H1 (cell line): ENCODE results near the gene IVL. TPM values are rescaled to one million over a fixed set of nuclear protein-coding genes. Genes with fewer than 3 reads are reported as not detected.

Experiments
- polyA plus RNA-seq, 7 experiments: library from polyadenylated mRNA; depleted of rRNA in 3 of 7; stranded (reverse) in 5 of 7; unstranded in 2 of 7; fragments of >200 nt in 5 of 7; fragments of 200-250 nt in 2 of 7; gene quantifications; 1 replicate in 5 of 7; 2 replicates in 1 of 7; 4 replicates in 1 of 7; pipeline versions ENCODE4 v1.2.1 to v1.2.3, GENCODE V29; 2011 to 2013; ENCODE audit warnings: missing spikeins in 2 of 7, mixed read lengths in 2 of 7
- total RNA-seq: library from RNA; stranded (reverse); fragmentation: NEBNext Ultra II Directional; extraction: Animal tissue kit (Norgen Biotek cat#: 25700); gene quantifications from 2 replicates; pipeline ENCODE4 v1.2.1, GENCODE V29; 2021

IVL gene
- total and polyA plus RNA-seq, 2 of the 8 experiments (the other 6 are each of a cell fraction or from before 2014, with no cell fraction given): not detected

Other genes starting within 250 kb of the IVL start
- gene LCE2D, start 245.2 kb upstream of the IVL start, total RNA-seq: not detected in 2 replicates
- gene LCE2D, start 245.2 kb upstream of the IVL start, polyA plus RNA-seq (2011; rRNA removed): not detected in 2 replicates
- gene LCE2C, start 233.3 kb upstream of the IVL start, total RNA-seq: not detected in 2 replicates
- not detected in 2 replicates for gene LCE2C, start 233.3 kb upstream of the IVL start, polyA plus RNA-seq (2011; rRNA removed)
- gene LCE2B, start 222.4 kb upstream of the IVL start, total RNA-seq: not detected in 2 replicates
- not detected in 2 replicates for gene LCE2B, start 222.4 kb upstream of the IVL start, polyA plus RNA-seq (2011; rRNA removed)
- gene LCE2A, start 210.2 kb upstream of the IVL start, total RNA-seq: not detected in 2 replicates
- not detected in 2 replicates for gene LCE2A, start 210.2 kb upstream of the IVL start, polyA plus RNA-seq (2011; rRNA removed)
- gene LCE4A, start 200.4 kb upstream of the IVL start, total RNA-seq: not detected in 2 replicates
- gene LCE4A, start 200.4 kb upstream of the IVL start, polyA plus RNA-seq (2011; rRNA removed): not detected in 2 replicates
- not detected in 2 replicates for gene KPRP, start 150.5 kb upstream of the IVL start, total RNA-seq
- gene KPRP, start 150.5 kb upstream of the IVL start, polyA plus RNA-seq (2011; rRNA removed): not detected in 2 replicates
- not detected in 2 replicates for gene LCE1F, start 133.4 kb upstream of the IVL start, total RNA-seq
- gene LCE1F, start 133.4 kb upstream of the IVL start, polyA plus RNA-seq (2011; rRNA removed): not detected in 2 replicates
- not detected in 2 replicates for gene LCE1E, start 122.3 kb upstream of the IVL start, total RNA-seq
- gene LCE1E, start 122.3 kb upstream of the IVL start, polyA plus RNA-seq (2011; rRNA removed): not detected in 2 replicates
- gene LCE1D, start 111.8 kb upstream of the IVL start, total RNA-seq: not detected in 2 replicates
- gene LCE1D, start 111.8 kb upstream of the IVL start, polyA plus RNA-seq (2011; rRNA removed): not detected in 2 replicates
- gene LCE1C, start 101.9 kb upstream of the IVL start, total RNA-seq: not detected in 2 replicates
- gene LCE1C, start 101.9 kb upstream of the IVL start, polyA plus RNA-seq (2011; rRNA removed): not detected in 2 replicates
- not detected in 2 replicates for gene LCE1B, start 96.6 kb upstream of the IVL start, total RNA-seq
- gene LCE1B, start 96.6 kb upstream of the IVL start, polyA plus RNA-seq (2011; rRNA removed): not detected in 2 replicates
- gene LCE1A, start 81.1 kb upstream of the IVL start, total RNA-seq: not detected in 2 replicates
- not detected in 2 replicates for gene LCE1A, start 81.1 kb upstream of the IVL start, polyA plus RNA-seq (2011; rRNA removed)
- gene LCE6A, start 65.7 kb upstream of the IVL start, total RNA-seq: not detected in 2 replicates
- gene LCE6A, start 65.7 kb upstream of the IVL start, polyA plus RNA-seq (2011; rRNA removed): not detected in 2 replicates
- gene LCE7A, start 48.5 kb upstream of the IVL start, total RNA-seq: not detected in 2 replicates
- not detected in 2 replicates for gene LCE7A, start 48.5 kb upstream of the IVL start, polyA plus RNA-seq (2011; rRNA removed)
- not detected in 2 replicates for gene SMCP, start 30.2 kb upstream of the IVL start, total RNA-seq
- gene SMCP, start 30.2 kb upstream of the IVL start, polyA plus RNA-seq (2011; rRNA removed): not detected in 2 replicates
- gene SPRR5, start 38.7 kb downstream of the IVL start, total RNA-seq: not detected in 2 replicates
- not detected in 2 replicates for gene SPRR5, start 38.7 kb downstream of the IVL start, polyA plus RNA-seq (2011; rRNA removed)
- gene SPRR4, start 62.1 kb downstream of the IVL start, total RNA-seq: not detected in 2 replicates
- gene SPRR4, start 62.1 kb downstream of the IVL start, polyA plus RNA-seq (2011; rRNA removed): not detected in 2 replicates
- gene SPRR1A, start 75.5 kb downstream of the IVL start, total RNA-seq: not detected in 2 replicates
- not detected in 2 replicates for gene SPRR1A, start 75.5 kb downstream of the IVL start, polyA plus RNA-seq (2011; rRNA removed)
- gene SPRR3, start 93.2 kb downstream of the IVL start, total RNA-seq: not detected in 2 replicates
- not detected in 2 replicates for gene SPRR3, start 93.2 kb downstream of the IVL start, polyA plus RNA-seq (2011; rRNA removed)
- not detected in 2 replicates for gene SPRR1B, start 122.7 kb downstream of the IVL start, total RNA-seq
- gene SPRR1B, start 122.7 kb downstream of the IVL start, polyA plus RNA-seq (2011; rRNA removed): 0.16 and 0.23 TPM in 2 replicates
- gene SPRR2D, start 132.6 kb downstream of the IVL start, total RNA-seq: not detected in 2 replicates
- gene SPRR2D, start 132.6 kb downstream of the IVL start, polyA plus RNA-seq (2011; rRNA removed): not detected in 2 replicates
- gene SPRR2A, start 149.0 kb downstream of the IVL start, total RNA-seq: not detected in 2 replicates
- gene SPRR2A, start 149.0 kb downstream of the IVL start, polyA plus RNA-seq (2011; rRNA removed): not detected in 2 replicates
- not detected in 2 replicates for gene SPRR2B, start 163.1 kb downstream of the IVL start, total RNA-seq
- not detected in 2 replicates for gene SPRR2B, start 163.1 kb downstream of the IVL start, polyA plus RNA-seq (2011; rRNA removed)
- gene SPRR2E, start 186.0 kb downstream of the IVL start, total RNA-seq: not detected in 2 replicates
- gene SPRR2E, start 186.0 kb downstream of the IVL start, polyA plus RNA-seq (2011; rRNA removed): not detected in 2 replicates
- gene SPRR2F, start 205.0 kb downstream of the IVL start, total RNA-seq: 1.0 and 1.1 TPM in 2 replicates
- gene SPRR2F, start 205.0 kb downstream of the IVL start, polyA plus RNA-seq (2011; rRNA removed): 0.49 and 0.50 TPM in 2 replicates
- not detected in 2 replicates for gene SPRR2G, start 242.3 kb downstream of the IVL start, total RNA-seq
- gene SPRR2G, start 242.3 kb downstream of the IVL start, polyA plus RNA-seq (2011; rRNA removed): not detected in 2 replicates